ENCODE measurements around the gene ITIH1. TPM values are rescaled to one million over a fixed set of nuclear protein-coding genes. Genes with fewer than 3 reads are reported as not detected.

The ITIH1 gene
- total and polyA plus RNA-seq, 7 donors = 0.85 TPM; not detected in 6

DNA sequence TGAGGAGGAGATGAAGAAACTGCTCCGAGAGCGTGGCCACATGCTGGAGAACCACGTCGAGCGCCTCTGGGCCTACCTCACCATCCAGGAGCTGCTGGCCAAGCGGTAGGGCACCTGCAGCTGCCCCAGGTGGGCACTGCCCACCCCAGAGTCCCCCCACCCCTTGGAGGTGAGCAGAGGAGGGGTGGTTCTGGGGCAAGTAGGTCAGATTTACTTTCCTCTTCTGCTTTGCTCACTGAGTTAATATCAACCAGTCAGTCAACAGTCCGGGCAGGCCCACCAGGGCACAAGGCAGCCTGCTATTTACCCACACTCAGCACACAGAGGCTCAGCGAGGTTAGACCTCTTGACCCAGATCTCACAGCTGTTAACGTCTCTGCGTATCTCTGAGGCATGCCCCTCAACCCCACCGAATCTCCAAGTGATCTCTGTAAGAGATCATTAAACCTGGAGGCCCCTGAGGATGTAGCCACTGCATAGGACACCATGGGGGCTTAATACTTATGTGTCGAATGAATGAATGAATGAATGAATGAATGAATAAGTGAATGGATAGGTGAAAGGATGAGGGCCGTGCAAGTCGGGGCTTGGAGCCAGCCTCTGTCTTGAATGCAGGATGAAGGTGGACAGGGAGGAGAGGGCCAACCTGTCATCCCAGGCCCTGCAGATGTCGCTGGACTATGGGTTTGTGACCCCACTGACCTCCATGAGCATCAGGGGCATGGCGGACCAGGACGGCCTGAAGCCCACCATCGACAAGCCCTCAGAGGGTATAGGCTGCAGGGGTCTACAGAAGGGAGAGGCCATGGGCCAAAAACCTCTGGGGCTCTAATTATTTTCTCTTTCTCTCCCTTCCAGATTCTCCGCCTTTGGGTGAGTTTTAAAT lies 9.2 kb downstream of the ITIH1 start:
- H3K4me1 ChIP-seq = no peaks in the 10 kb centered on the region
- WGBS, 2 donors = 84 to 88% methylated on average over 19 of the region's 19 CpGs
- H3K27me3 ChIP-seq = no peaks in the 10 kb centered on the region
- H3K27ac ChIP-seq = no peak overlapping the region
- H3K9me3 ChIP-seq = no peaks in the 10 kb centered on the region
- intact Hi-C loops (cut with DNase I) = no loop called here
- TF ChIP-seq CTCF (IDR thresholded peaks at IDR 0.05) (no peak), EP300 (IDR thresholded peaks at IDR 0.05) (no peak), POLR2A (IDR thresholded peaks at IDR 0.05) (no peak), POLR2AphosphoS5 (IDR thresholded peaks at IDR 0.05) (no peak)
- no peaks in the 10 kb centered on the region for H3K36me3 ChIP-seq
- no peak overlapping the region for H3K4me3 ChIP-seq
- peak; percentile 38 for DNase-seq

- Histone ChIP-seq H3K9me3 (no peaks in the 10 kb centered on the region), H3K4me3 (no peak overlapping the region), H3K4me1 (no peaks in the 10 kb centered on the region), H3K27ac (no peak overlapping the region), H3K27me3 (no peaks in the 10 kb centered on the region), H3K36me3 (no peaks in the 10 kb centered on the region)
- 83 to 87% methylated on average over 11 of the region's 11 CpGs for WGBS, 2 donors
- intact Hi-C loops (cut with DNase I) = no loop called here
- DNase-seq = peak; percentile 56
- no peak for TF ChIP-seq POLR2A (IDR thresholded peaks at IDR 0.05)
- no peak for TF ChIP-seq CTCF (IDR thresholded peaks at IDR 0.05)
- TF ChIP-seq POLR2AphosphoS5 (IDR thresholded peaks at IDR 0.05) = no peak
- TF ChIP-seq EP300 (IDR thresholded peaks at IDR 0.05) = no peak
Measured at GRCh38 chr3:52787246-52787645, 9.8 kb downstream of the ITIH1 start.

DNA sequence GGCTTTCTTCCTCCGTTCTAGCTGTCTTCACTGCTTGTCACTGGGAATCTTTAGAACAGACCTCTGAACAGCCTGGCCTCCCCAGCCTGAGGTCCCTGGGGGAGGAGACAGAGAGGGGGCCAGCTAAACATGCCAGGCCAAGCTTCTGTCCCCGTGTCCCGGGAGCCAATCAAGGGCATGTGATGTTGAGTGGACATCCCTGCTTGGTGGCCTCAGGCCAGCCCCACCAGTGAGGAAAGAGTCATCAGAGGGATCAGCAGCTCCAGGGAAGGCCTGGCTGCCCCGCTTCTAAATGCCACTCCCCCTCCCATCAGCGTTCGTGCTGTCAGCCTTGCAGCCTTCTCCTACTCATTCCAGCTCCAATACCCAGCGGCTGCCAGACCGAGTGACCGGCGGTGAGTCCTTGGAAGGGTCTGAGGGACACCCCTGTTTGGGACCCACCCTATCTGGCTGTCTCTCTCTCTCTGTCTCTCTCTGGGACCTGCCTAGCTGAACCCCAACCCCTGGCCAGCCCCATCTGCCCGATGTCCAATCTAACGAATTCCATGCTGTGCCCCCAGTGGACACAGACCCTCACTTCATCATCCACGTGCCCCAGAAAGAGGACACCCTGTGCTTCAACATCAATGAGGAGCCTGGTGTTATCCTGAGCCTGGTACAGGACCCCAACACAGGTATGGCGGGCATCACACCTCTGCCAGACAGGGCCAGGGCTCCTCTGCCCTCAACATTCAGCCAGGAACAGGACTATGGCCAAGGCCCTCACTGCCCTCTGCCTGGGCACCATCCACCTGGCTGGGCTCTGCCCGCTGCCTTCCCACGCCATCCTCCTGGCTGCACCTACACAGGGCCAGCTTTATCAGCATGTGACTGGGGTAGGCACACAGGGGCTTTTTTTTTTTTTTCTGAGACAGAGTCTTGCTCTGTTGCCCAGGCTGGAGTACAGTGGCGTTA lies 10.6 kb downstream of the ITIH1 start:
- no peak overlapping the region for H3K27ac ChIP-seq
- intact Hi-C loops (cut with DNase I) = no loop called here

More for the DNA sequence above, 10.6 kb downstream of the ITIH1 start:
- no peak for TF ChIP-seq POLR2A (IDR thresholded peaks at IDR 0.05)
- TF ChIP-seq CTCF (IDR thresholded peaks at IDR 0.05) = no peak
- no peak for TF ChIP-seq POLR2AphosphoS5 (IDR thresholded peaks at IDR 0.05)
- TF ChIP-seq EP300 (IDR thresholded peaks at IDR 0.05) = no peak
- Histone ChIP-seq H3K4me1 (no peaks in the 10 kb centered on the region), H3K9me3 (no peaks in the 10 kb centered on the region), H3K27me3 (no peaks in the 10 kb centered on the region), H3K36me3 (no peaks in the 10 kb centered on the region), H3K4me3 (no peak overlapping the region)
- DNase-seq = peak; percentile 62
- WGBS, 2 donors = 77 to 81% methylated on average over 17 of the region's 17 CpGs

All from sigmoid colon (tissue), 7 donors.